ENCODE results near the gene INSL4. TPM values are rescaled to one million over a fixed set of nuclear protein-coding genes. Genes with fewer than 3 reads are reported as not detected.

The INSL4 gene
- polyA plus RNA-seq, 3 donors = not detected

Other genes with a start within 250 kb of the INSL4 start
- 10 to 100 TPM; 11.9 to 14.6 (median 13.4) TPM for gene JAK2, start 246.1 kb upstream of the INSL4 start, polyA plus RNA-seq (ENCODE audit: insufficient read length in 3 of 3)
- gene INSL6, start 45.8 kb upstream of the INSL4 start, polyA plus RNA-seq (ENCODE audit: insufficient read length in 3 of 3) = 1 to 10 TPM in 1 of 3 donors, under 1 TPM in 2; 0.33 to 1.1 (median 0.67) TPM
- 1 to 10 TPM; 3.1 to 3.6 (median 3.2) TPM for gene RLN2, start 73.3 kb downstream of the INSL4 start, polyA plus RNA-seq (ENCODE audit: insufficient read length in 3 of 3)
- gene RLN1, start 108.5 kb downstream of the INSL4 start, polyA plus RNA-seq (ENCODE audit: insufficient read length in 3 of 3) = under 1 TPM; 0.48 to 0.82 (median 0.72) TPM
- gene PLGRKT, start 206.5 kb downstream of the INSL4 start, polyA plus RNA-seq (ENCODE audit: insufficient read length in 3 of 3) = 10 to 100 TPM; 33.9 to 40.0 (median 37.1) TPM
- 1 to 10 TPM in 1 of 3 donors, under 1 TPM in 2; 0.50 to 1.2 (median 0.80) TPM for gene CD274, start 219.1 kb downstream of the INSL4 start, polyA plus RNA-seq (ENCODE audit: insufficient read length in 3 of 3)